Right ventricle myocardium superior (tissue), 1 donor: ENCODE results near the gene FIGNL2. TPM values are rescaled to one million over a fixed set of nuclear protein-coding genes. Genes with fewer than 3 reads are reported as not detected.

Experiments used
- total RNA-seq: library from RNA; stranded (reverse); fragmentation: NEBNext Ultra II Directional; extraction: Animal tissue kit (Norgen Biotek cat#: 25700); gene quantifications from one replicate; pipeline ENCODE4 v1.2.1, GENCODE V29; 2021
- donor health status: DM: no; HTN: yes; CAD: no; lungs with severe emphysema.

The FIGNL2 gene
- total RNA-seq, 1 donor from 2014 or later, result 0.30 TPM

Other genes with a start within 250 kb of the FIGNL2 start
- not detected for gene ANKRD33, start 39.4 kb upstream of the FIGNL2 start, total RNA-seq
- 35.1 TPM for gene ACVRL1, start 58.8 kb upstream of the FIGNL2 start, total RNA-seq
- gene ACVR1B, start 103.0 kb upstream of the FIGNL2 start, total RNA-seq, result 9.7 TPM
- 19.8 TPM for gene TAMALIN, start 158.2 kb upstream of the FIGNL2 start, total RNA-seq
- gene NR4A1, start 202.7 kb upstream of the FIGNL2 start, total RNA-seq, result 46.1 TPM
- 23.5 TPM for gene ATG101, start 221.3 kb upstream of the FIGNL2 start, total RNA-seq
- gene SMIM41, start 231.0 kb upstream of the FIGNL2 start, total RNA-seq, result 0.35 TPM